Psoas muscle (tissue), 8 donors: Measurements from ENCODE around the gene SUMO4. TPM values are rescaled to one million over a fixed set of nuclear protein-coding genes. Genes with fewer than 3 reads are reported as not detected.

Experiments used
- ATAC-seq, 4 donors: fragments of 200-7000 bp; cut with Tn5 transposase; one replicate each; pipeline ENCODE4 v1.9.1; 2020; ENCODE audit warnings: moderate library complexity in 3 of 4, mild to moderate bottlenecking in 2 of 4
- DNase-seq, 2 donors: peaks; one replicate each; pipeline ENCODE4 v3.0.0-alpha.2; 2020
- H3K27ac ChIP-seq: fragments of 200-600 bp; one replicate; pipeline ENCODE4 v1.8.0; 2022
- H3K27me3 ChIP-seq, 3 donors: fragments of 200-600 bp in 1 of 3; one replicate each; pipeline versions ENCODE4 v1.6.1 to v1.8.0; 2013 to 2022; ENCODE audit warnings: low read length in 2 of 3, mild to moderate bottlenecking in 2 of 3, moderate library complexity in 1 of 3; ENCODE audit not compliant: insufficient read depth in 3 of 3
- H3K36me3 ChIP-seq, 2 donors: fragments of 200-600 bp in 1 of 2; one replicate each; pipeline versions ENCODE4 v1.6.1 to v1.8.0; 2013 to 2022; ENCODE audit warnings: low read depth in 1 of 2, mild to moderate bottlenecking in 1 of 2, moderate library complexity in 1 of 2; ENCODE audit not compliant: insufficient read depth in 1 of 2
- H3K4me1 ChIP-seq: fragments of 200-600 bp; one replicate; pipeline ENCODE4 v1.8.0; 2022
- H3K4me3 ChIP-seq: fragments of 200-600 bp; one replicate; pipeline ENCODE4 v1.8.0; 2022; ENCODE audit warnings: mild to moderate bottlenecking
- H3K9me3 ChIP-seq: fragments of 200-600 bp; one replicate; pipeline ENCODE4 v1.8.0; 2022
- CTCF ChIP-seq: fragments of 200-600 bp; IDR thresholded peaks from one replicate; pipeline ENCODE4 v1.8.0; 2022; ENCODE audit warnings: antibody characterized with exemption
- WGBS, 3 donors: extraction: QIAGEN DNeasy Blood & Tissue Kit; methylation state at CpG; one replicate each; pipeline versions ENCODE4 v1.1.6 to v1.1.7; 2013; 5-methylcytosine and 5-hydroxymethylcytosine counted together
- intact Hi-C, 2 donors: fragments of 100-400 bp; cut with DNase I; formaldehyde crosslinking; loops; one replicate each; pipeline versions ENCODE4 v1.11.0 to v1.14.2; 2022
- polyA plus RNA-seq, 3 donors: library from polyadenylated mRNA; stranded (reverse); fragments of 200-250 nt; gene quantifications; one replicate each; pipeline ENCODE4 v1.2.3, GENCODE V29; 2013
- total RNA-seq, 4 donors: library from RNA; stranded (reverse); fragmentation: NEBNext Ultra II Directional in 2 of 4; extraction: Animal tissue kit (Norgen Biotek cat#: 25700) in 2 of 4; gene quantifications; one replicate each; pipeline versions ENCODE4 v1.2.1 to v1.2.4, GENCODE V29; 2021 to 2023
- donor health status: healthy with polysubstance abuse.
- donor health status: DM: no; HTN: no; CAD: no; lungs with moderate emphysema.
- donor health status: Bipolar disorder and iron deficiency.
- donor health status: healthy.
- donor health status: DM: yes; HTN: yes; CAD: no.
- donor health status: DM: no; HTN: no; CAD: no.
- donor health status: DM: no; HTN: no; CAD: no.
- donor health status: DM: yes; HTN: yes; CAD: no.

The SUMO4 gene
- total and polyA plus RNA-seq, 7 donors, result 0.16 to 0.42 (median 0.32) TPM; not detected in 2

GRCh38 chr6:149425224-149425623 is 25.2 kb downstream of the SUMO4 start:
- H3K27ac ChIP-seq, result no peak overlapping the region
- no peak for TF ChIP-seq CTCF
- no peaks in the 10 kb centered on the region for H3K27me3 ChIP-seq
- intact Hi-C loops, result loop anchor here in 1 of 2 donors (5.0 kb wide), 1 partner anchor 393 kb away; no protein-coding TSS in a partner anchor
- peaks cover 7% of the 10 kb centered on the region for H3K4me1 ChIP-seq
- no peak for ATAC-seq
- H3K36me3 ChIP-seq, result no peaks in the 10 kb centered on the region
- H3K9me3 ChIP-seq, result no peaks in the 10 kb centered on the region
- H3K4me3 ChIP-seq, result no peak overlapping the region
- DNase-seq, result no peak
- 79 to 95% (median 95%) methylated on average over 8 of the region's 8 CpGs for WGBS, 3 donors

DNA sequence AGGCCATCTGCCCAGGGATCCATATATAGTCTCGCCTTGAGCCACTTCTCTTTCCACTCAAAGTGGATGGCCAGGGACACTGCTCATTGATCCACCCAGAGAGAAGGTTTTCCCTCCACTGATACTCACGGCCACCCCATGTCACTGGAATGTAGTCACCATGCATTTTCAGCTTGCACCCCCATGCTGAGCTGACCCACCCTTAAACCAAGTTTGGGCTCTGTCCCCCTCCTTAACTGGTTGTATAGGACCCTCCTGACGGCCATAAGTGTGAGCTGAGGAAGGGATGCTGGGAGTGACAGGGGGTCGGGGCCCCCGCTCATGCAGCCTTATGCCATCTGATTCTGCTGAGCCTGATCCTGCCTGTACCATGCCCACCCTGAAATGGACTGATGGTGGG is 25.7 kb downstream of the SUMO4 start:
- no peaks in the 10 kb centered on the region for H3K9me3 ChIP-seq
- H3K27me3 ChIP-seq, result no peaks in the 10 kb centered on the region
- H3K27ac ChIP-seq, result no peak overlapping the region
- intact Hi-C loops, result loop anchor here in 1 of 2 donors (5.0 kb wide), 1 partner anchor 393 kb away; no protein-coding TSS in a partner anchor
- DNase-seq, result no peak
- 90 to 96% (median 92%) methylated on average over 5 of the region's 5 CpGs for WGBS, 3 donors
- H3K36me3 ChIP-seq, result no peaks in the 10 kb centered on the region
- TF ChIP-seq CTCF, result no peak
- H3K4me1 ChIP-seq, result peaks cover 7% of the 10 kb centered on the region
- no peak for ATAC-seq
- no peak overlapping the region for H3K4me3 ChIP-seq

GRCh38 chr6:149428606-149429005 is 28.5 kb downstream of the SUMO4 start:
- Histone ChIP-seq H3K27me3 (no peaks in the 10 kb centered on the region), H3K36me3 (no peaks in the 10 kb centered on the region), H3K4me1 (peaks cover 7% of the 10 kb centered on the region), H3K27ac (no peak overlapping the region), H3K9me3 (no peaks in the 10 kb centered on the region), H3K4me3 (no peak overlapping the region)
- ATAC-seq, result no peak
- no peak for TF ChIP-seq CTCF
- WGBS, 3 donors, result 90 to 94% (median 91%) methylated on average over 4 of the region's 4 CpGs
- intact Hi-C loops, result loop anchor here in 1 of 2 donors (5.0 kb wide), 1 partner anchor 396 kb away; no protein-coding TSS in a partner anchor
- no peak for DNase-seq

DNA sequence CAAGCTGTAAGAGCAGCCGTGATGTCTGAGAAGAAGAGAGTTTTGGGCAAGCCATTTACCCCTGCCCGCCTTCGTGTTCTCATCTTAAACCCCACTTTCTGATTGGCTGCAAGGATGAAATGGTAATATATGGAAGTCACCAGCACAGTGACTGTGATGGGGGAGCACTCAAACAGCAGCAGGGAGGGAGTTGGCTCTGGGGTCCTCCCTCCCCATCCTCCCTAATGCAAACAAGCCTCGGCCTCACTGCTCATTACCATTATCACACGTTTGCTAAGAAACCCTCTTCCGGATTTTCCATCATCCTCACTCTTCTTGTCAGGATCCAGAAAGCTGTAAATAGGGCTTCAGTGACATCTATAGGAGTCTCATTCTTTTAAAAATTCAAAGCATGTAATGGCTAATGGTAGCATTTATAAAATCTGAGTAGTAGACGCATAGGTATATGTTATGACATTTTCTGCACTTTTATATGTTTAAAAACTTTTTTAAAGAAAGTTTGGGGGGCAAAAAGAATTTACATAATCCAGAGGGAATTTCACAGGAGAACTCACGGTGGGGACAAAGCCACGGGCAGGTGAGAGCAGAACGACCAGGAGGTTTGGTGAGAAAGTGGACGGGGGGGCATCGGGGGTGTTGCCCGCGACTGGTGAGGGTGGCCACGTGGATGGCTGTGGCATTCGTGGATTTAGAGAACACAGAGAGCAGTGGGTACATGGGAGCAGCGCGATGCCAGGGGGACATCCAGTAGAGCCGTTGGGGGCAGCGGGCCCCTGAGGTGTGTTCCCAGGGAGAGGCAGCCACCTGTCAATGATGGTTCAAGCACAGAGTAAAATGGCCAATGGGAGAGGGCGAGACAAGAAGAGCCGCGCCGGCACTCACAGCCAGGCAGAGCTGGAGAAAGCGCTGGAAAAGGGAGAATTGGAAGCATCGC is 29.6 kb downstream of the SUMO4 start:
- intact Hi-C loops, result loop anchor here in 1 of 2 donors (5.0 kb wide), 1 partner anchor 397 kb away; no protein-coding TSS in a partner anchor
- 85 to 89% (median 87%) methylated on average over 26 of the region's 26 CpGs for WGBS, 3 donors
- no peak for TF ChIP-seq CTCF
- no peaks in the 10 kb centered on the region for H3K4me1 ChIP-seq
- no peak overlapping the region for H3K4me3 ChIP-seq
- H3K27me3 ChIP-seq, result no peaks in the 10 kb centered on the region
- no peaks in the 10 kb centered on the region for H3K36me3 ChIP-seq
- H3K9me3 ChIP-seq, result no peaks in the 10 kb centered on the region
- DNase-seq, result no peak
- no peak overlapping the region for H3K27ac ChIP-seq
- no peak for ATAC-seq
